GM18867 (cell line): ENCODE data around the gene TRMU.
"Not testable (repeated sequence)": the region's sequence is repeated elsewhere in the genome, so short reads cannot be mapped to it uniquely, and the experiment has no call there.

Experiments
- ATAC-seq: cut with Tn5 transposase; IDR thresholded peaks from one replicate; pipeline ENCODE4 v1.9.1; 2021; ENCODE audit warnings: mild to moderate bottlenecking, moderate library complexity; ENCODE audit not compliant: unreplicated experiment

The TRMU gene

GRCh38 chr22:46381142-46381541 lies 45.6 kb downstream of the TRMU start:
- no peak for ATAC-seq

DNA sequence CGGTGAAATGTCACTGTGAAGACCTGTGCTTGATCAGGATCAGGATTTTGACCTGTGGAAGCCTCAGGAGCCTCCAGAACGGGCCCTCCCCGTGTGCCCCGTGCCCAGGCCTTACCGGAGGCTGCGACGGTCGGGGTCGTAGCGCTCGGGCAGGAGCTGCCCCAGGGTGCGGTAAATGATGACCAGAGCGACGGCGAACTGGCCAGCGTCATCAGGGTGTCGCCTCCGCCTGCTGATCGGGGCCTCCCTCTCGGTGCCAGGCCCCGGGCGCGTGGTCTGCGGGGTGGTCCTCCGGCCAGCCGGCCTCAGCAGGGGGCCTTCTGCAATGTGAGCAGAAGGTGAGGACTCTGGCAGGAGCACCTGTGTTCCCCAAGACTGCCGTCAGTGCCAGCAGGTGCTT lies 46.2 kb downstream of the TRMU start:
- ATAC-seq: no peak

- no peak for ATAC-seq
Observed at GRCh38 chr22:46382524-46382923, 47.0 kb downstream of the TRMU start.

- no peak for ATAC-seq
Observed at GRCh38 chr22:46386312-46386711, 50.8 kb downstream of the TRMU start.

GRCh38 chr22:46387748-46388147 lies 52.2 kb downstream of the TRMU start:
- no peak for ATAC-seq

DNA sequence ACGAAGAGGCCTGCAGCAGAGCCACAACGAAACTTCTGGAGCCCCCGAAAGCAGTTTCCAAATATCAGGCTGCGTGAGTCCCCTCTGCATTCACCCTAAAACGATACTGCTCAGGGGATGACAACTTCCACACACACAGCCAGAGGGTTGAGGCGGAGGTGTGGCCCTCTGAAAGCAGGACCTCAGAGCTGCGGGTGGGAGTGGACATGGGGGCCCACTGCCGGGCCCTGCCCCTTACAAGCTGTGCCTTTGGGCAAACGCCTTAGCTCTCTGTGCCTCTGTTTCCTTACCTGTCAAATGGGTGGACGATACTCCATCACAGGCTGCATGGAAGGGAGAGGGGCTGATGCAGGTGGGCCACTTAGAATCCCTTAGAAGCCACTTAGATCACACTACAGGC lies 53.1 kb downstream of the TRMU start:
- ATAC-seq: no peak

- no peak for ATAC-seq
Observed at GRCh38 chr22:46389081-46389480, 53.6 kb downstream of the TRMU start.

GRCh38 chr22:46390105-46390651 lies 54.7 kb downstream of the TRMU start:
- ATAC-seq: no peak

- no peak for ATAC-seq
Observed at GRCh38 chr22:46390652-46391301, 55.3 kb downstream of the TRMU start.

- ATAC-seq: no peak
Observed at GRCh38 chr22:46391486-46392136, 56.1 kb downstream of the TRMU start.

GRCh38 chr22:46392137-46392844 lies 56.8 kb downstream of the TRMU start:
- no peak for ATAC-seq

DNA sequence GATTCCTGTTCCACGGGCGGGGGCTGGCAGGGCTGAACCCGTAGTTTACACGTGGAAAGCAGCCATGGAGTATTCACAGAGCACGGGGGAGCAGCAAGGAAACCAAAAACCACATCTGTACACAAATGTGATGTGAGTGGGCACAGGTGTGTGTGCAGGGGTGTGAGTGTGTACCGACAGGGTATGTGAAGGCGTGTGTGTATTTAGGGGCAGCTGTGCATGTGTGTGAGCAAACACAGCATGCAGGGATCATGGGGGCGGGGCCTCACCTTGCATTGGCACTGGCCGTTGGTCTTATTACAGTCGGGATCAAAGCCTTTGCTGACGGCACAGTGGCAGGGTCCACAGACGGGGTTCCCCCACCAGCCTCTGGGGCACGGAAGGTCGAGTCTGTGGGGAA lies 58.4 kb downstream of the TRMU start:
- ATAC-seq: no peak

- ATAC-seq: no peak
Observed at GRCh38 chr22:46394622-46395021, 59.1 kb downstream of the TRMU start.

GRCh38 chr22:46395145-46395544 lies 59.6 kb downstream of the TRMU start:
- ATAC-seq: no peak

DNA sequence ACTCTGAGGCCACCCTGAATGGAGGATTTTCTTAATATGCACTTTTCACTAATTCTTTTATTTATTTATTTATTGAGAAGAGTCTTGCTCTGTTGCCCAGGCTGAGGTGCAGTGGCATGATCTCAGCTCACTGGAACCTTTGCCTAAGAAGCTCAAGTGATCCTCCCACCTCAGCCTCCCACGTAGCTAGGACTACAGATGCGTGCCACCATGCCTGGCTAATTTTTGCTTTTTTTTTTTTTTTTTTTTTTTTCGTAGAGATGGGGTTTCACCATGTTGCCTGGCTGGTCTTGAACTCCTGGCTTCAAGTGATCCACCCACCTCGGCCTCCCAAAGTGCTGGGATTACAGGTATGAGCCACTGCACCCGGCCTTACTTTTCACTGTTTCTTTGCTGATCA lies 61.5 kb downstream of the TRMU start:
- not testable (repeated sequence) for ATAC-seq

DNA sequence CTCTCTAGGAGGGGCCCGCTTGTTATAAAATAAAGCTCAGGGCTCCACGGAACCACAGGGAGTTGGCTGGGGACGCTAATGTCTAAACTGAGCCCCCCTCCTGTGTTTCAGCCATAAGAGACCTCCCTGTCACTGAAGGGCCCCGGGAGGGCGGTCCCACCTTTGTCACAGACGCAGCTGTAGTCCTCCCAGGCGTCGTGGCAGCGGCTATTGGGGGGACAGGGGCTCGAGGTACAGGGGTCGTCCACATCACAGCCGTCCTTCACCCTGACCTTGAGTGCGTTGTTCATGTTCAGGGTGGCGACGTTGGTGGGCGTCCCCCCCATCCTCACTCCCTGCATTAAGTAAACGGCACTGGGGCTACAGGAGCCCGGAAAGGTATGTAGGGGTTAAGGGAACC lies 62.0 kb downstream of the TRMU start:
- ATAC-seq: no peak

GRCh38 chr22:46397951-46398350 lies 62.4 kb downstream of the TRMU start:
- no peak for ATAC-seq

GRCh38 chr22:46399251-46400024 lies 63.9 kb downstream of the TRMU start:
- ATAC-seq: no peak

GRCh38 chr22:46401370-46401769 lies 65.9 kb downstream of the TRMU start:
- ATAC-seq: no peak

DNA sequence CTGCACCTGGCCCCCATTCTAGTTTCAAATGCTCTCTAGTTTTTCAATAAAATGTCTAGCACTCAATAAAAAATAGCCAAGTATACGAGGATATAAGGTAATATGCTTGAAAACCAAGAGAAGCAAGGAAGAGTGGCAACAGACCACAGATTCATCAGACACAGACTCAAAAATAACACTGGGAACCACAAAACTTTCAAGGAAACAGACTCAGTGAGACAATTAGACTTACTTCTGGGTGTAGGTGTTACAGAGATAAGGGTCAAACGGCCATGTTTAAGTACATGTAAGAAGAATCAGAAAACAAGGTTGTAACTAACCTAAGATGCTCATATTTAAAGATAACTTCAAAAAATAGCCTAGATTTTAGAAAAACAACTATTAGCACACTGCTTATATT lies 67.0 kb downstream of the TRMU start:
- no peak for ATAC-seq

DNA sequence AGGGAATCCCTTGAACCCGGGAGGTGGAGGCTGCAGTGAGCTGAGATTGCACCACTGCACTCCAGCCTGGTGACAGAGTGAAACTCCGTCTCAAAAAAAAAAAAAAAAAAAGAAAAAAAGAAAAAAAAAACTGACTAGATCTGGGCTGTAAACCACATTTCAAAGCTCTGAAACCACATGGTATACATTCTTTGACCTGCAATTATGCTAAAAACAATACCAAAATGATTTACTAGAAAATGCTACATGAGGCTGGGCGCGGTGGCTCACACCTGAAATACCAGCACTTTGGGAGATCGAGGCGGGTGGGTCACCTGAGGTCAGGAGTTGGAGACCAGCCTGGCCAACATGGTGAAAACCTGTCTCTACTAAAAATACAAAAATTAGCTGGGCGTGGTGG lies 68.4 kb downstream of the TRMU start:
- ATAC-seq: not testable (repeated sequence)
